DMS153 (cell line): ENCODE data around the gene R3HDM4.

Experiments
- DNase-seq: peaks from one replicate; lab custom pipeline; 2025; lab: John Stamatoyannopoulos, UW

R3HDM4 gene

GRCh38 chr19:929891-930258 is 16.9 kb upstream of the R3HDM4 start:
- no peak for DNase-seq

GRCh38 chr19:929203-929890 is 16.3 kb upstream of the R3HDM4 start:
- no peak for DNase-seq

GRCh38 chr19:928471-929202 is 15.6 kb upstream of the R3HDM4 start:
- DNase-seq = no peak

- no peak for DNase-seq
Observed at GRCh38 chr19:927780-928401, 14.9 kb upstream of the R3HDM4 start.

GRCh38 chr19:927351-927779 is 14.3 kb upstream of the R3HDM4 start:
- no peak for DNase-seq

- no peak for DNase-seq
Observed at GRCh38 chr19:926589-927350, 13.8 kb upstream of the R3HDM4 start.

GRCh38 chr19:926323-926588 is 13.2 kb upstream of the R3HDM4 start:
- no peak for DNase-seq

GRCh38 chr19:925526-926322 is 12.7 kb upstream of the R3HDM4 start, which contains the start of gene ARID3A:
Gene ARID3A, plus strand, starts transcription at chr19:926035. Its CDS starts 3,494 bp downstream, at chr19:929529.
- peak; percentile 29 for DNase-seq

- DNase-seq = no peak
Observed at GRCh38 chr19:925087-925525, 12.1 kb upstream of the R3HDM4 start.

GRCh38 chr19:924553-925086 is 11.6 kb upstream of the R3HDM4 start:
- no peak for DNase-seq

- DNase-seq = no peak
Observed at GRCh38 chr19:920051-920864, 7.2 kb upstream of the R3HDM4 start.

- DNase-seq = no peak
Observed at GRCh38 chr19:919199-920050, 6.4 kb upstream of the R3HDM4 start.

GRCh38 chr19:918481-919198 is 5.6 kb upstream of the R3HDM4 start:
- DNase-seq = no peak

GRCh38 chr19:918152-918437 is 5.1 kb upstream of the R3HDM4 start:
- no peak for DNase-seq

GRCh38 chr19:917323-918151 is 4.5 kb upstream of the R3HDM4 start, which contains the start of gene KISS1R:
Gene KISS1R, plus strand, starts transcription at chr19:917333. Its CDS starts 170 bp downstream, at chr19:917503.
- DNase-seq = no peak

GRCh38 chr19:916645-917322 is 3.8 kb upstream of the R3HDM4 start:
- DNase-seq = no peak
